HG02885 (cell line): ENCODE measurements around the gene COL18A1.

Experiments
- ATAC-seq: cut with Tn5 transposase; IDR thresholded peaks from one replicate; pipeline ENCODE4 v1.9.1; 2021; ENCODE audit warnings: mild to moderate bottlenecking; ENCODE audit not compliant: unreplicated experiment, poor library complexity

Gene COL18A1

DNA sequence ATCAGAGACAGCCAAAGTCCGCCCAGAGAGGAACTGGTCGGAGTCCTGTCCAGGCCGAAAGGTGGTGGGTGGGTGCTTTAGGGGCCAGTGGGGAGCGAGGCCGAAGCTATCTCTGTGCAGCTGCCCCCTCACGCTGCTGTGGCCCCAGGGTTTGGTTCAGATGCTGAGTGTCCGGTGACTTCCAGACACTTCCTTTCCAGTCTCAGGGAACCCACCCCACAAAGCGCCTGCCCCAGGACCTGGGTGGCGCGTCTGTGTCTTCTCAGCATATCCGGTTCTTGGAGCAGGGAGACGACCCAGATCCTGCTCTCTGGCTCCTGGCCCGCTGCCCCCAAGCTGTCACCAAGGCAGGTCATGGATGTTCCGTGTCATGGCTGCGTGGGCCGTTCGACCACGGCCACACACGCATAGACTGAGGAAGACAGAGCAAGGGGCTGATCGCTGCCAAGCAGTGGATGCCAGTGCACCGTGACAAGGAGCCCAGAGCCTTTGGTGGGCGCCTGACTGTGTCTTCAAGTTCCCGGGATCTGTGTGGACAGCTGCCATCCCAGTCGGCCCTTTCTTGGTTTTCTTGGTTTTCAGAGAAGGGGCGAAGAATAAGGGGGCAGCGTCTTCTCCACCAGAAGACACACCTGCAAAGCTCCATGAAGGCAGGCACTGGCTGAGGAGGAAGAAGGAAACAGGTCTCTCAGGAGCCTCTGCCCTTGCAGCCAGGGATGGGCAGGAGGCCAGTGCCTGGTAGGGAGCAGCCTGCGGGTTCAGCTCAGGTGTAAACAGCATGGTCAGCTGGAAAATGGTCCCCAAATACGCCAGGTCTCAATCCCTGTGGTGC, 22.9 kb upstream of the COL18A1 start:
- no peak for ATAC-seq

DNA sequence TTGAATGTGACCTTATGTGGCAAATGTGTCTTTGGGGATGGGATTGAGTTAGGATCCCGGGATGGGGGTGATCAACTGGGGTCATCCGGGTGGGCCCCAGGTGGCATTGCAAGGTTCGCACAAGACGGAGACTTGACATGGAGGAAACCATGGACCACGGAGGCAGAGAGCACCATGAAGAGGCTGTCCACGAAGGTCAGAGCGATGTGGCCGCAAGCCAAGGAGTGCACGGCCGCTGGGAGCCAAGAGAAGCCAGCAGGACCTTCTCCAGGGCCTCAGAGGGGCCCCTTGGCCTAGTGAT, 22.3 kb upstream of the COL18A1 start:
- ATAC-seq, result no peak

DNA sequence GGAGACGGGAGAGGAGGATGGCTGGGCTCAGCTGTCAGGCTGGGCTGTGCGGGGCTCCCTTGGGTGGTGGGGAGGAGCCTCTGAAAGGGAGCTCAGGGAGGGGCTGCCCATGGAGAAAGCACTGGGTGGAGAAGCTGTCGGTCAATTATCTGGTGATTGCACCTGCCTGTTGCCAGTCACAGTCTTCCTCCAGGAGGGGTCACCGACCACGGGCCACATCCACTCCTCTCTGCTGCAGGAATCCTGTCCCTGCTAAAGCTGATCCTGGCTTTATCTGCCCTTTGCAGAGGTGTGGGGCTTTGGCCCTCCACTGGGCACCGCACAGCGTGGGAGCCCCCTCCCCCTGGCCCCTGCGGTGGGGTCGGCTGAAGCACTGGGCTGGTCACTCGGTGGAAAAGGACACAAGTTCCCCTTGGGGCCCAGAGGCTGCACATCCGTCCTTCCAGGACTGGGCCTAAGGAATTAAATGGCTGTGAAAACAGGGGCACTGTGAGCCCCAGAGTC, 21.8 kb upstream of the COL18A1 start:
- no peak for ATAC-seq

GRCh38 chr21:45383615-45384201, 21.3 kb upstream of the COL18A1 start:
- no peak for ATAC-seq

GRCh38 chr21:45384656-45385548, 20.1 kb upstream of the COL18A1 start:
- ATAC-seq, result no peak

GRCh38 chr21:45385549-45386050, 19.4 kb upstream of the COL18A1 start:
- ATAC-seq, result no peak

DNA sequence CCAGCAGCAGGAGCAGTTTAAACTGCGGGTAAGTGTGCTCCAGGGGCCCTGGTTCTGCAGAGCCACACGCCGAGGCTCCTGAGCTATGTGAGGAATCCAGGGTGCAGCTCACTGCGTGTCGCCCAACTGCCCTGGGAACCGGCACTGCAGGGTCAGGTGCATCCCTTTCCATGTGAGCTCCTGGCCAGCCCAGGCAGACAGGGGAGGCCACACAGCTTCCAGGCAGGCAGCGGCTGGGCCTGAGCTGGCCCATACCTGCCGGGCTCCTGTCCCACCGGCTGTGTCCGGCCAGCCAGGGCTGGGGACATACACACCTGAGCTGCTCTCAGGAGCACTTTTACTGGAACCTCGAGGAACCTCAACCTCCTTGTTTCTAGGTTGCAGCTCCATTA, 18.6 kb upstream of the COL18A1 start:
- ATAC-seq, result no peak

- no peak for ATAC-seq
These were observed 18.1 kb upstream of the COL18A1 start for GRCh38 chr21:45386728-45387371.

GRCh38 chr21:45387506-45387905, 17.5 kb upstream of the COL18A1 start:
- no peak for ATAC-seq

DNA sequence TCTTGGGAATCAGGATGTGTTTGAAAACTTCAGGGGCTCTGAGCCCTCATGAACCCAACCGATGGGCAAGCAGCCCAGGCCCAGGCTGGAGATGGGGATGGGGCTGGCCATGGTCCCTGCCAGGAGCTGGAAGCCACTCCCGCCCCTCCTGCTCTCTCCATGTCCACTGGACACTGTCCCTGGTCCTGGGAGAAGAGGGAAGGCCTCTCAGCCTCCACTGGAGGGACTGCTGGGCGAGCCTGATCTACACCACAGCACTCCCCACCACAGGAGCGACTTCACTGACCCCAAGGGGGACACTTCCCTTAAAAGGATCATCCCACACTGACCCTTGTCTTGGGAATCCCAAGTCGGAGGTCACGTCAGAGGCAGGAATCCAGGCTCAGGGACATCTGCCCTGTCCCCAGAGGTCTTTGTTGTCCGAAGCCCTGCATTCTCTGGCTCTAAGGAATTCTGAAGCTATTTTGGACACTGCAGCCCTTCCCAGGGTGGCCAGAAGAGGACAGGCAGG, 16.9 kb upstream of the COL18A1 start:
- no peak for ATAC-seq

- no peak for ATAC-seq
These were observed 16.2 kb upstream of the COL18A1 start for GRCh38 chr21:45388611-45389296.

DNA sequence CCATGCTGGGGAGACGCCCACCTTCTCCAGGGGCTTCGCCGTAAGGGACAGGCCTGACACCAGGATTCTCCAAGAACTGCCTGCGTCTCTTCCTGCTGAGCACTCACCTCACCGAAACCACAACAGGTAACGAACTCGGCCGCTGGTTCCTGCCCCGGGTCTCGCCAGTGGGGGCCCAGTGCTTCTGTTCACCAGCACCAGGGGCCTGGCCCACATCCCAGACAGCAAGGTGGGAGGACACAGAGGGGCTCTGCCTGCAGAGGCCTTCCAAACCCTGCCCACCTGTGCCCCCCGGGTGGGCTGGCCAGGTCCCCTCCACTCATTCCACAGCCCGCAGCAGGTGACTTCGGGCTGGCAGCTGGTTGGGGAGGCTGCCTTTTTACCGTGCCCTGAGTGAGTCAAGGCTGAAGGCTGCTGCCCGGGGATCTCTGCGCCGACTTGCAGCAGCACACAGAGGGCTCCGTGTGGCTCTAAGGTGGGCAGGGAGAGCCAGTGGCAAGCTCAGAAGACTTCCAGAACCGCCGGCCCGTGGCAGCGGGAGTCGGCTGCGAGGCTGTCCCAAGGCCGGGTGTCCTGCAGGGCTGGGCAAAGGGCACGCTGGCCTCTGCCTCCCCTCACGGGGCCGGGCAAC, 14.7 kb upstream of the COL18A1 start:
- no peak for ATAC-seq

GRCh38 chr21:45390831-45391742, 13.9 kb upstream of the COL18A1 start:
- ATAC-seq, result no peak

DNA sequence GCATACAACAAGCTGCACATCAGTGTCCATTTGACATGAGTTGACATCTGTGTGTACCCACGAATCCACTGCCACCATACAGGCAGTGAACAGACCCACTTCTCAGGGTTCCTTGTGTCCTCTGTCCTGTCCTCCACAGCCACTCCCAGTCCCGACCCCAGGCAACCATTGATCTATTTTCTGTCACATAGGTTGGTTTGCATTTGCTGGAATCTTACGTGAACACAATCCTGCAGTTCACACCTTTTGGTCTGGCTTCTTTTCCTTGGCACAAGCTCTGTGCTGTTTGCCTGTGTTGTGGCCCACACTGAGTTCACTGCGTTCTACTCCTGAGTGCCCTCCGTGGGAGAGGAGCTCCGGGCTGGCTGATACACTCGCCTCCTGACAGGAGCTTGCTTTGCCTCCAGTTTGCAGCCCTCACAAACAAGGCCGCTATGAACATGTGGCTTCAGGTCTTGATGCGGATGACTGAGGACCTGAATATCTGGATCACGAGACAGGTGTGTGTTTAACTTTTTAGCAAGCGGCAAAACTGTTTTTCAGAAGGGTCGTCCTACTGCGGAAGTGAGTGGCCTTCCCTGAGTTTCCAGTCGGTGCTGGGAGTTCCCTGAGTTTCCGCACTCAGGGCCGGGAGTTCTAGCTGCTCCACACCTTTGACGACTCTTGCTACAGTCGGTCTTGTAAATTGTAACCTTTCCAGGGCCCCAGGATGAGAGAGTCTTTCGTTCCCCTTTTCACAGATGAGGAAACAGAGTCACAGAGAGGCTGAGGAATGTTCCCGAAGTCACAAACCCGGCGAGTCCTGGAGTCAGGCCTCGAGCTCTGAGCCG, 13.0 kb upstream of the COL18A1 start:
- ATAC-seq, result no peak

- ATAC-seq, result no peak
These were observed 12.4 kb upstream of the COL18A1 start for GRCh38 chr21:45392573-45392971.

- no peak for ATAC-seq
These were observed 11.9 kb upstream of the COL18A1 start for GRCh38 chr21:45393021-45393420.
